Measurements from ENCODE around the gene DGKZ. TPM values are rescaled to one million over a fixed set of nuclear protein-coding genes. Genes with fewer than 3 reads are reported as not detected.

Gene DGKZ
- 58.2 TPM for total RNA-seq

DNA sequence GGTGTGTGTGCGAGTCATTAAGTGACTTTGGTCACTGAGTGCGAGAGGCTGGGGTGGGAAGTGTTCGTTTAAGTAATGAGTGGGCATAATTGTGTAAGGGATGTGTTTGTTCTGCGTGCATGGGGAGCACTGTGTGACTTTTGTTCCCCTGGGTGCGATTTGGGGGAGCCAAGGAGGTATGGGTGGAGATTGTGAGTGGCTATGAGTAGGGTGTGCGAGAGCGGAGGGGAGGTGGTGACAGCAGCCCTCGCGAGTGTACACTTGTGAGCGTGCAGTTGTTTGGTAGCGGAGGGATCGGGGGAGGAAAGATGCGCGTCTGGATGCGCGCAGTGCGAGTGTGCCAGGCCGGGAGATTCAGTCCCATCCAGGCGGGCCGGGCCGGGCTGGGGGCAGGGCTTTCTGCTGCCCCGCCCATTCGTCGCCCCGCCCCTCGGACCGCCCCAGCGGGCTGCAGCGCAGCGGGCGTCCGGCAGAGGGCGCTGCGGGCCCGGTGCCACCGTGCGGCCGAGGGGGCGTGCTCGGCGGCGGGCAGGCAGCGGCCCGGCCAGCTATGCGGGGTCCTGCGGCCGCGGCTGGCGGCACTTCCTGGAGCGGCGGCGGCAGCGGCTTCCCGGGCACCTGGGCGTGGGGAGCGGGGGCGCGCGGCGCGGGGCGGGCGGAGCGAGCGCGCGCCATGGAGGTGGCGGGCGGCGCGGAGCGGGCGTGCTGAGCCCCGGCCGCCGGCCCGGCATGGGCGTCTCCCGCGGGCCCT, at the start of gene DGKZ:
TSS of gene DGKZ (plus strand) at position 578 of the 751 bp plus-strand sequence. CDS start 197 bp downstream, outside the sequence.

GRCh38 chr11:46381048-46381818, 34.0 kb downstream of the DGKZ start, which contains the start of gene MDK:
Gene MDK, plus strand, starts transcription at chr11:46381669. Its CDS starts 389 bp downstream, at chr11:46382058.

DNA sequence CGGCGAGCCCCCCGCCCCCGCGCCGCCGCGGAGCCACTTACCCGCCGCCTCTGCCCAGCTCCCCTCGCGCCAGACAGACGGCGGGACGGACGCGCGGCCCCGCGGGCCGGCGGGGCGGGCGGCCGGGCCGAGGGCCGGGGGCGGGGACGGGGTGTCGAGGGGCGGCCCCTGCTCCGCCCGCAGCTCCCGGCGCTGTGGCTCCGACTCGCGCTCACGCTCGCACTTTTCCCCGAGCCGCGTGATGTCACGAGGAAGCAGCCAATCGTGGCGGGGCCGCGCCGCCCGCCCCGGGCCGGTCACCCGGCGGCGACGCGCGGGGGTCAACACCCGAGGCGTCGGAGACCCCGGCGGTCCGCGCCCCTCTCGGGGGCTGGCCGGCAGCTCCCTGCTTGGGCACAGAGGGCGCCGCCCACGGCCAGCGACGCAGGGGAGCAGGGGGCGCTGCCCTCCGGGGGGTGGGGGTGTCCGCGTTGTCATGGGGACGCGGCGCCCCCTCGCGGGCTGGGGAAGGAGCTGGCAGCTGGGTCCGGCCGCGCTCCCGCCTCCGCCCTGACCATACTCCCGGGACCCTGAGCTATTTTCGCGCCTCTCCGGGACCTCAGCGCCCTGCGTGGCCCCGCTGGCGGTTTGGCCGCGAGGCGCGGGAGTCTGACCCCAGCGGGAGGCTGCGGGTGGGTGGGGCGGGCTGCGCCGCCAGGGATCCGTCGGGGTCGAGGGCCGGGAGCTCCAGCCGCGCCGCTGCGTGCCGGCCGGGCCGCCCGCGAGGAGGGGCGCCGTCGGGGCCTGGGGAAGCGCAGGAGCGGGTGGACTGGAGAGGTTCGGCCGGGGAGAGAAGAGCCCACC, 44.5 kb downstream of the DGKZ start, which contains the start of gene CHRM4:
TSS of gene CHRM4 (minus strand) at position 199 of the 843 bp plus-strand sequence. CDS start 5,219 bp downstream, outside the sequence.

Small RNA genes lying within 50 kb of the gene (small RNA-seq; reads per million reads assigned to genes)
- gene MIR4688 (ENCODE audit: low replicate concordance) = not detected

Other genes with a start within 250 kb of the DGKZ start
- gene PHF21A, start 226.0 kb upstream of the DGKZ start, total RNA-seq = 25.6 TPM
- gene CREB3L1, start 69.8 kb upstream of the DGKZ start, total RNA-seq = 11.7 TPM
- gene MDK, start 34.2 kb downstream of the DGKZ start, total RNA-seq = 288 TPM
- 0.18 TPM for gene CHRM4, start 44.3 kb downstream of the DGKZ start, total RNA-seq
- 46.8 TPM for gene AMBRA1, start 246.6 kb downstream of the DGKZ start, total RNA-seq